Measurements from ENCODE around the gene CLSTN2. TPM values are rescaled to one million over a fixed set of nuclear protein-coding genes. Genes with fewer than 3 reads are reported as not detected.

CLSTN2 gene
- total and polyA plus RNA-seq, 2 of the 4 experiments (the other 2 are of a cell fraction) = under 0.01 to 0.07 TPM

DNA sequence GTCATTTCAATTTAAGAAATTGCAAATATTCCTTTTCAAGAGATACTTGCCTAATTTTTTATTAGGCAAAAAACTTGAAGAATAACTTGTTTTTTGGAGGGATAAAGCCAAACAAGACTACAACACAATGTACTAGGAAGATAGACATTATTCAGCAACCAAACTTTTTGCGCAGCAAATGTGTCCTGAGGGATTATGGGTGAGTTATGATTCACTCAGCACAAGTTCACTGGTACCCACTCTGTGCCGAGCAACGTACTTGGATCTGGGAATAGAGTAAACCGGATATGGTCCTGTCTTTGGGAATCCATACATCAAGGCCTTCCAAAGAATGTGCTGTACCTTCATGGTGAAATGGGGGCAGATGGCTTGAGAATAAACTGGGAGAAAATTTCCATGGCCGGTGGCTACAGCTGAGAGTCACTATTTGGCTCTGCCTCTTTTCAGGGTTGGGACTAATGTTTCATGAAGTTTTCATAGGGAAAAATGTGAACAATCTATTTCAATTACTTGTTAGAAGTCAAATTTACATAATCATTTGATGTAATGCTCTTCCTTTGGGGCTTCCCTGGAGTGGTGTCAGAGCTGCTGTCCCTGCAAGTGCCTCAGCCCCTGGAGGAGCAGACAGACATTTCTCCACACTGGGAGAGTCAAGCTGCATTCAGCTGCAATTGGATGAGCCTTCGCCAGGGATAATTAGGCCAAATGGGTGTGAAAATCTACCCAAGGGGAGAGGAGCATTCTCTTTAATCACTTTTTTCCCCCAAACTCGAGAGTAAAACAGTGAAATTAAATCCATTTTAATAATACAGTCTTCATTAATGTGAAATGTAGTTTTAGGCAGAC is 315.2 kb downstream of the CLSTN2 start:
- Histone ChIP-seq H3K4me2 (ENCODE audit: low read depth, low read length) (no peak overlapping the region), H2AK5ac (ENCODE audit: low read depth, low read length) (no peak overlapping the region), H3K14ac (replicated peaks; ENCODE audit: low read depth, low read length) (no peak overlapping the region), H3K9me3 (ENCODE audit: control insufficient read depth, insufficient read depth, low read length) (no peaks in the 10 kb centered on the region), H3K4ac (ENCODE audit: low read depth, low read length) (no peak overlapping the region), H3K4me3 (ENCODE audit: insufficient read depth, low read depth, low read length) (no peak overlapping the region), H2AK9ac (replicated peaks; ENCODE audit: low read depth, low read length, poor library complexity) (no peak overlapping the region), H3K23ac (ENCODE audit: low read depth, low read length) (no peak overlapping the region), H2BK120ac (ENCODE audit: low read depth, low read length) (no peak overlapping the region), H3K79me1 (ENCODE audit: low read depth in 1 of 2, low read length in 2 of 2) (no peaks in the 10 kb centered on the region), H3K56ac (ENCODE audit: extremely low read depth, insufficient read depth, low read length) (no peak overlapping the region), H3K4me1 (ENCODE audit: control insufficient read depth, insufficient read depth, low read length) (no peaks in the 10 kb centered on the region), H2AFZ (replicated peaks; ENCODE audit: low read length, poor library complexity) (no peak overlapping the region), H3K27ac (ENCODE audit: insufficient read depth, low read length) (no peak overlapping the region), H2BK20ac (ENCODE audit: low read depth, low read length) (no peak overlapping the region), H3K18ac (ENCODE audit: low read depth, low read length) (no peak overlapping the region), H4K5ac (ENCODE audit: low read depth, low read length) (no peak overlapping the region), H4K91ac (ENCODE audit: insufficient read depth, low read depth, low read length) (no peak overlapping the region), H4K8ac (ENCODE audit: low read depth in 2 of 2, low read length in 2 of 2) (no peak overlapping the region), H3K27me3 (ENCODE audit: control insufficient read depth, insufficient read depth, low read length) (no peaks in the 10 kb centered on the region), H2BK15ac (ENCODE audit: low read depth, low read length) (no peak overlapping the region), H3K9me1 (ENCODE audit: insufficient read depth, low read length) (no peaks in the 10 kb centered on the region), H4K20me1 (ENCODE audit: insufficient read depth, low read length) (no peaks in the 10 kb centered on the region), H2BK5ac (ENCODE audit: low read depth, low read length, poor library complexity, severe bottlenecking) (no peak overlapping the region), H3K9ac (ENCODE audit: low read depth, low read length) (no peak overlapping the region), H3K36me3 (ENCODE audit: control insufficient read depth, insufficient read depth, low read length) (no peaks in the 10 kb centered on the region)
- intact Hi-C loops (cut with micrococcal nuclease) (no loop called here), in situ Hi-C loops (cut with MboI; ENCODE audit: low sequenced_read_pairs) (no loop called here), dilution Hi-C loops (cut with HindIII; ENCODE audit: low sequenced_read_pairs, unreplicated experiment) (no loop called here)
- WGBS, 2 experiments (ENCODE audit: extremely low coverage in 2 of 2, insufficient read length in 1 of 2) = no CpG with 5 or more reads among the region's 7 CpGs
- CTCF ChIA-PET = no interaction called here
- TF ChIP-seq MAZ (IDR thresholded peaks at IDR 0.05; ENCODE audit: borderline replicate concordance, low read depth, low read length) = no peak
- no peak for TF ChIP-seq BHLHE40 (IDR thresholded peaks at IDR 0.05; ENCODE audit: low read depth, low read length)
- no peak for TF ChIP-seq CTCF (conservative IDR thresholded peaks at IDR 0.05; ENCODE audit: low read depth, low read length)
- TF ChIP-seq MXI1 (IDR thresholded peaks at IDR 0.05; ENCODE audit: borderline replicate concordance, low read depth, low read length) = no peak
- TF ChIP-seq CEBPB (IDR thresholded peaks at IDR 0.05; ENCODE audit: low read depth, low read length) = no peak
- TF ChIP-seq POLR2A (IDR thresholded peaks at IDR 0.05; ENCODE audit: low read depth, low read length) = no peak
- TF ChIP-seq NFE2L2 (IDR thresholded peaks at IDR 0.05; ENCODE audit: low read depth, low read length) = no peak
- TF ChIP-seq RFX5 (IDR thresholded peaks at IDR 0.05; ENCODE audit: low read depth, low read length) = no peak
- TF ChIP-seq ELK1 (IDR thresholded peaks at IDR 0.05; ENCODE audit: borderline replicate concordance, low read depth, low read length) = no peak
- TF ChIP-seq RAD21 (IDR thresholded peaks at IDR 0.05; ENCODE audit: low read length) = no peak
- no peak for TF ChIP-seq SMC3 (IDR thresholded peaks at IDR 0.05; ENCODE audit: low read depth, low read length)
- no peak for TF ChIP-seq MAFK (IDR thresholded peaks at IDR 0.05; ENCODE audit: low read depth, low read length)
- TF ChIP-seq, protein P1, sequence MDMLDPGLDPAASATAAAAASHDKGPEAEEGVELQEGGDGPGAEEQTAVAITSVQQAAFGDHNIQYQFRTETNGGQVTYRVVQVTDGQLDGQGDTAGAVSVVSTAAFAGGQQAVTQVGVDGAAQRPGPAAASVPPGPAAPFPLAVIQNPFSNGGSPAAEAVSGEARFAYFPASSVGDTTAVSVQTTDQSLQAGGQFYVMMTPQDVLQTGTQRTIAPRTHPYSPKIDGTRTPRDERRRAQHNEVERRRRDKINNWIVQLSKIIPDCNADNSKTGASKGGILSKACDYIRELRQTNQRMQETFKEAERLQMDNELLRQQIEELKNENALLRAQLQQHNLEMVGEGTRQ (IDR thresholded peaks at IDR 0.05; ENCODE audit: low read depth, low read length) = no peak
- TF ChIP-seq FOS (IDR thresholded peaks at IDR 0.05; ENCODE audit: low read depth, low read length) = no peak
- no peak for TF ChIP-seq CHD1 (IDR thresholded peaks at IDR 0.05; ENCODE audit: low read depth, low read length)
- ATAC-seq (ENCODE audit: low read depth) (no peak), DNase-seq (no peak)
- POLR2A ChIA-PET (ENCODE audit: unreplicated experiment) = no interaction called here
- no TSS peak for BruUV-seq (replicated peaks)

All from IMR-90 (cell line).